ENCODE measurements around the gene ZNF609.
"Not testable (repeated sequence)": the region's sequence is repeated elsewhere in the genome, so short reads cannot be mapped to it uniquely, and the experiment has no call there.

ZNF609 gene

GRCh38 chr15:64630396-64631107, 170.2 kb downstream of the ZNF609 start:
- no peak for DNase-seq

- not testable (repeated sequence) for DNase-seq
These were observed 172.3 kb downstream of the ZNF609 start for GRCh38 chr15:64632639-64633038.

- no peak for DNase-seq
These were observed 173.0 kb downstream of the ZNF609 start for GRCh38 chr15:64633332-64633731.

GRCh38 chr15:64634027-64634426, 173.6 kb downstream of the ZNF609 start:
- no peak for DNase-seq

GRCh38 chr15:64634576-64635498, 174.5 kb downstream of the ZNF609 start:
- DNase-seq: no peak

- DNase-seq: no peak
These were observed 175.4 kb downstream of the ZNF609 start for GRCh38 chr15:64635499-64636495.

GRCh38 chr15:64636556-64636955, 176.2 kb downstream of the ZNF609 start:
- no peak for DNase-seq

- DNase-seq: no peak
These were observed 177.0 kb downstream of the ZNF609 start for GRCh38 chr15:64637412-64637811.

GRCh38 chr15:64639744-64640143, 179.4 kb downstream of the ZNF609 start:
- DNase-seq: not testable (repeated sequence)

GRCh38 chr15:64640146-64640871, 179.9 kb downstream of the ZNF609 start:
- DNase-seq: no peak

GRCh38 chr15:64642875-64643274, 182.5 kb downstream of the ZNF609 start:
- no peak for DNase-seq

GRCh38 chr15:64643685-64644084, 183.3 kb downstream of the ZNF609 start:
- no peak for DNase-seq

- DNase-seq: not testable (repeated sequence)
These were observed 184.4 kb downstream of the ZNF609 start for GRCh38 chr15:64644811-64645210.

GRCh38 chr15:64645995-64646394, 185.6 kb downstream of the ZNF609 start:
- no peak for DNase-seq

GRCh38 chr15:64647367-64647766, 187.0 kb downstream of the ZNF609 start:
- DNase-seq: no peak

GRCh38 chr15:64650552-64650951, 190.2 kb downstream of the ZNF609 start:
- no peak for DNase-seq

GRCh38 chr15:64651601-64652191, 191.3 kb downstream of the ZNF609 start:
- peak; percentile 43 for DNase-seq

GRCh38 chr15:64653757-64654156, 193.4 kb downstream of the ZNF609 start:
- DNase-seq: no peak

- DNase-seq: no peak
These were observed 196.1 kb downstream of the ZNF609 start for GRCh38 chr15:64656508-64656907.

- DNase-seq: no peak
These were observed 204.8 kb downstream of the ZNF609 start for GRCh38 chr15:64665179-64665578.

GRCh38 chr15:64667736-64668161, 207.4 kb downstream of the ZNF609 start:
- no peak for DNase-seq

GRCh38 chr15:64673866-64674265, 213.5 kb downstream of the ZNF609 start:
- DNase-seq: no peak

Measured in activated naive CD4-positive, alpha-beta T cell treated with anti-CD3 and anti-CD28 coated beads, Interleukin-2, amount 50 U/mL, for 16 hours (primary cell).